Mucosa of stomach (tissue), 1 donor: Measurements from ENCODE around the gene OFD1.

ENCODE experiments used
- H3K27me3 ChIP-seq: one replicate; pipeline ENCODE4 v1.7.0; 2013; ENCODE audit warnings: mild to moderate bottlenecking, low read length; ENCODE audit not compliant: control insufficient read depth, insufficient read depth
- H3K36me3 ChIP-seq: one replicate; pipeline ENCODE4 v1.7.0; 2013; ENCODE audit warnings: low read length; ENCODE audit not compliant: control insufficient read depth, insufficient read depth
- H3K4me1 ChIP-seq: one replicate; pipeline ENCODE4 v1.7.0; 2013; ENCODE audit warnings: mild to moderate bottlenecking, low read length; ENCODE audit not compliant: control insufficient read depth, insufficient read depth
- H3K4me3 ChIP-seq: one replicate; pipeline ENCODE4 v1.7.0; 2013; ENCODE audit warnings: low read length
- H3K9ac ChIP-seq: one replicate; pipeline ENCODE4 v1.7.0; 2013; ENCODE audit warnings: mild to moderate bottlenecking, low read length, moderate library complexity
- H3K9me3 ChIP-seq: one replicate; pipeline ENCODE4 v1.7.0; 2013; ENCODE audit warnings: mild to moderate bottlenecking, low read length, moderate library complexity; ENCODE audit not compliant: control insufficient read depth
- donor health status: Pancreatic carcinoma.

OFD1 gene

GRCh38 chrX:13816176-13816575 lies 81.6 kb downstream of the OFD1 start:
- no peaks in the 10 kb centered on the region for H3K36me3 ChIP-seq
- H3K27me3 ChIP-seq, result peaks cover 3% of the 10 kb centered on the region
- no peak overlapping the region for H3K9ac ChIP-seq
- no peaks in the 10 kb centered on the region for H3K4me1 ChIP-seq
- H3K9me3 ChIP-seq, result no peaks in the 10 kb centered on the region
- no peak overlapping the region for H3K4me3 ChIP-seq

- Histone ChIP-seq H3K36me3 (no peaks in the 10 kb centered on the region), H3K4me3 (no peak within 1 kb of the TSS), H3K27me3 (peaks cover 3% of the 10 kb centered on the region), H3K9ac (no peak within 1 kb of the TSS), H3K9me3 (no peaks in the 10 kb centered on the region), H3K4me1 (no peaks in the 10 kb centered on the region)
Observed at GRCh38 chrX:13816643-13817627, 82.4 kb downstream of the OFD1 start, which contains the start of gene GPM6B. Gene GPM6B (minus strand): TSS chrX:13817093. CDS start chrX:13816904, 189 bp downstream.
